Activated effector memory CD4-positive, alpha-beta T cell treated with Interleukin-2 at 50 U/mL for 16 hours (primary cell): ENCODE results near the gene IFT27.

Experiments used
- DNase-seq: peaks from one replicate; pipeline ENCODE4 v3.0.0-alpha.2; 2020

IFT27 gene

DNA sequence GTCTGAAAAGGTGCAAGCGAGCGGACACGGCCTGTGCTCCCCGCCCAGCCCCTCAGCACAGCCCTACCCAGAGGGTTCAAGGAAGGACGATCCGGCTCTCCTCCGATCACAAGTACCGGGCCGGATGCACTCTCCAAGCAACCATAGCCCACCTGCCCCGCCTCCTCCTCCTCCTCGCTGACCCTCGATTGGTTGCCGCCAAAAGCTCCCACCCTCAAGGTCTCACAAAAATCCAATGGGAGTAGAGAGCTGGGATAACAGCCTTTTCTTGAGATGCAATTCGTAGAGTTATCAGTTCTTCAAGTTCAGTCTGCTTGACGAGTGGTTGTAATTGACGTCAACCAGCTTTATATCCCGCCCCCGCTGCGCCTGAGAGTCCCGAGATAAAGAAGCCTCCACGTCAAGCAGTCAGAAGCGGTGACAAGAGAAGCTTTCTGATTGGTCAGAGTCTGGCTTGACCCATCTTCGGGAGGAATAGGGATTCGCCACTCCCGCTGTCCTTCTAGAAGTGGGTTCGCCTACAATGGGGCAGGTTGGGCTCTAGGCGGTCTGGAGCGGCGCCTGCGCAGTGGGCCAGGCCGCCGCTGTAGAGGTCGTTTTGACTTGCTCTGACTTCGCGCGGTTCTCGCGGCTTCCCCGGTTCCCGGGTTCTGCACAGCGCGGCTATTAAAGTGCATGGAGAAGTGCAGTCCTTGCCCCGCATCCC is at the start of gene IFT27:
IFT27 (minus strand) TSS at position 156 of the 706 bp plus-strand sequence. CDS start 412 bp downstream, outside the sequence.
- peak; percentile 93 for DNase-seq

DNA sequence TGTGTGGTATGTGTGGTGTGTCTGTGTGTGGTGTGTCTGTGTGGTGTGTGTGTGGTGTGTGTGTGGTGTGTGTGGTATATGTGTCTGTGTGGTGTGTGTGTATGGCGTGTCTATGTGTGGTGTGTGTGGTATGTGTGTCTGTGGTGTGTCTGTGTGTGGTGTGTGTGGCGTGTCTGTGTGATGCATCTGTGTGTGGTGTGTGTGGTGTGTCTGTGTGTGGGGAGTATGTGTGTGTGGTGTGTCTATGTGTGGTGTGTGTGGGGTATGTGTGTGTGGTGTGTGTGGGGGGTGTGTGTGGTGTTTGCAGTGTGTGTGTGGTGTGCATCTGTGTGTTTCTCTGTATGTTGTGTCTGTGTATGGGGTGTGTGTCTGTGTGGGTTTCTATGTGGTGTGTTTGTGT is 48.7 kb upstream of the IFT27 start:
- no peak for DNase-seq

- no peak for DNase-seq
Measured at GRCh38 chr22:36823186-36823839, 47.4 kb upstream of the IFT27 start.

- DNase-seq = no peak
Measured at GRCh38 chr22:36822581-36822980, 46.7 kb upstream of the IFT27 start.

GRCh38 chr22:36819112-36819511 is 43.2 kb upstream of the IFT27 start:
- no peak for DNase-seq

- DNase-seq = no peak
Measured at GRCh38 chr22:36818010-36818642, 42.2 kb upstream of the IFT27 start.

GRCh38 chr22:36817525-36817848 is 41.6 kb upstream of the IFT27 start:
- no peak for DNase-seq

DNA sequence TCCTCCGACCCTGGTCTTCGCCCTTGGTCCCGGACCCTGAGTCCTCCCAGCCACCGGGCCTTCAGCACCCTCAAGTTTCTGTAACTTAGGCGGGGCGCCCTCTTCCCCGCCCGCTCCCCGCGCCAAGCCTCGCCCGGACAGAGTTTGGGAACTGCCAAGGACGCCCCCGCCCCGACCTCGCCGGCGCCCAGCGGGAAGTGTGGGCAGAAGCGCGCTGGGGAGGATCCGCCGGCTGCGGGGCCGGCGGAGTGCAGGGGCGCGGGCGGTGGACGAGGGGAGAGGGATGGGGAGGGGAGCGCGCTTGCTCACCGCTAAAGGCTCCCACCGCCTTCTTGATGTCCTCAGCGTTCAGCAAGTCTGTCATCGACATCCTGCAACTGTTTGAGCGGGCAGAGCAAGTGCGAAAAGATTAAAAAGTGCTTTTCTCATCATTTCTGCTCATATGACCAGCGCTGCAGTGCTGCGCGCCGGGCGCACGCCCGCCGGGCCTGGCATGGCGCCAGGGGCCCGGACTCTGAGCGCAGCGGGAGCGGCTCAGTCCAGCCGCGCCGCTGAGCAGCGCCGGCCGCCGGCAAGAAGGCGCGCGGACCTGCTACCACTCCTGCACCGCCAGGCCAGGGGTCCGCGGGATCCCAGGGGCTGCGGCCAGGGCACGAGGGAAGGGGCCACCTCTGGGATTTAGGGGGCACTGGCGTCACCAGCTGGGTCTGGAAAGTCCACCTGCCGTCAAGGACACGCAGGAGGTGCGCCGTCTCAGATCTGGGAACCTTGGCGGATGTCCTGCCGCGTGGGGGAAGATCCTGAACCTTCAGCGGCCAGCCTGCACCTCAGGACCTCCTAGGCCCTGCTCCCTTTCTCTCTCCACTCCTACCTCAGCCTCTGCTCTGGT is 41.0 kb upstream of the IFT27 start, which contains the start of gene PVALB:
PVALB (minus strand) TSS at position 400 of the 889 bp plus-strand sequence; CDS start at position 370, 30 bp downstream.
- no peak for DNase-seq

DNA sequence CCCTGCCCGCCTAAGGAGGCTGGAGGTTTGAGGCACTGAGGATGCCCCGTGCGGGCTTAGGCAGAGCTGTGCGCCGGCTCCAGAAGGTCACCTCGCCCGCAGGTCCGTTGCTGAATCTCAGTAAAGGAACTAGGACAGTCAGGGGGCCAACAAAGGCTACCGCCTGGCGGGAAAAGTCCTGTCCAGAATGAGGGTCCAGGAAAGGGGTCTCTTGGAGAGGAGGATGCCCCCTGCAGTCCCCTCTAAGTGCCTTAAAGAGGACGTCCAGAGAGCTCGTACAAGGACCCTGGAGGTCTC is 40.4 kb upstream of the IFT27 start:
- DNase-seq = no peak

DNA sequence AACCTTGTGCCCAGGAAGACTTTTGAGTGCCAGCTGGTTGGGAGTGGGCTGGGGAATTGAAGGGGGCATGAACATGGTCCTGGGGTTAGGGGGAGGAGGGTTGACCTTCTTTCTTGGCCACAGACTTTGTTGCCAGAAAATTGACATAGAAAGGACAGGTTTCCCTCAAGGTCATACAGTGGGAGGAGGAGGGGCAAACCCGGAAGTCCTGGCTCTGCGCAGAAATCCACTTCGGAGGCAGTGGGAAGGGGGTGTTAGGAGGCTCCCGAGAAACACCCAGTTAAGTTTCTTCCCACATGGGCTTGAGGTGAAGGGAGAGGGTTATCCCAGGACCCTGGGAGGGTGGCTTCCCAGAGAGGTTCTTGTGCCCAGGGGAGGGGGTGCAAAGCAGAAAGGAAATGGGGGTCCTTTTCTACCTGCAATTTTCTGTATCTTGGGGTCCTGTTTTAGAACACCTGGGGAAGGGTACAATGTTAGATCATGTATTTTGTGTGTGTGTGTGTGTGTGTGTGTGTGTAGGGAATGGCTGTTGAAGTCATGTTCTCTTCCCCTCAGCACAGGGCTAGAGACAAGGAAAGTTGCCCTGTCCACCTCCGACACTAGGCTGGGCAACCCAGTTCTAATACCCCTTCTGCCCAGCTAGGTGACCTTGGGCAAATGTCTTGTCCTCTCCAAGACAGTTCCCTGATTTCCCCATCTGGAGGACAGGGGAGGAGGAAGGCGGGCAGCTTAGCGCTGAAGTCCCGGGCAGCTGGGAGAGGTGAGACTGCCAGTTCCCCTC is 39.8 kb upstream of the IFT27 start:
- DNase-seq = no peak

DNA sequence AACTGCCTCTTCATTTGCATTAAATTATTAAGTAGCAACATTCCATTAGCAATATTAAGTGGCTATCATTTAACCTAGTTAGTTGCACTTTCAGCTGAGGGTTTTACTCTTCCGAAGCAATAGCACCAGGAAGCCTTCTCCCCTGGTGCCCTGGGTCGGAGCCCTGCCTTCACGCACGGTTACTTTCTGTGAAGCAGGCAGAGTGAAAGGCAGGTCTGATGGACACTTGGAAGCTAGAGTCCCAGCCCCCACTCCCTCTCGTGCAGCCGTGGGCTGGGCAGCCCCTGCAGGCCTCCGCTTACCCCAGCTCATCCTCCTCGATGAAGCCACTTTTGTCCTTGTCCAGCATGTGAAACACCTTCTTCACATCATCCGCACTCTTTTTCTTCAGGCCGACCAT is 38.9 kb upstream of the IFT27 start:
- no peak for DNase-seq

GRCh38 chr22:36811094-36811800 is 35.3 kb upstream of the IFT27 start:
- no peak for DNase-seq

DNA sequence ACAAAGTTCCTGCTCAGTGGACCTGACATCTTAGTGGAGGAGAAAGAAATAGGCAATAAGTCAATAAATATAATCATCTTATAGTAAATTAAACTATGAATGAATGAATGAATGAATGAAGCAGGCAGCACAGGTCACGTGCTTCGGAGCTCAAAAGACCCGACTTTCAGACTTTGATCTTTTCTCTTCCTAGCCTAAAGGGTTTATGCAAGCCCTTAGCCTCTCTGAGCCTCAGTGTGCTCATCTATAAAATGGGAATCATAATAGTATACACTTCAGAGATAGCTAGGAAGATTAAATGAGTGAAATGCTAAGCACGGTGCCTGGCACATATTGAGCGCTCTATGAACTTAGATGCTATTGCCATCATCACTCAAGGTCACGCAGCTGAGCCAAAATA is 33.4 kb upstream of the IFT27 start:
- DNase-seq = no peak

DNA sequence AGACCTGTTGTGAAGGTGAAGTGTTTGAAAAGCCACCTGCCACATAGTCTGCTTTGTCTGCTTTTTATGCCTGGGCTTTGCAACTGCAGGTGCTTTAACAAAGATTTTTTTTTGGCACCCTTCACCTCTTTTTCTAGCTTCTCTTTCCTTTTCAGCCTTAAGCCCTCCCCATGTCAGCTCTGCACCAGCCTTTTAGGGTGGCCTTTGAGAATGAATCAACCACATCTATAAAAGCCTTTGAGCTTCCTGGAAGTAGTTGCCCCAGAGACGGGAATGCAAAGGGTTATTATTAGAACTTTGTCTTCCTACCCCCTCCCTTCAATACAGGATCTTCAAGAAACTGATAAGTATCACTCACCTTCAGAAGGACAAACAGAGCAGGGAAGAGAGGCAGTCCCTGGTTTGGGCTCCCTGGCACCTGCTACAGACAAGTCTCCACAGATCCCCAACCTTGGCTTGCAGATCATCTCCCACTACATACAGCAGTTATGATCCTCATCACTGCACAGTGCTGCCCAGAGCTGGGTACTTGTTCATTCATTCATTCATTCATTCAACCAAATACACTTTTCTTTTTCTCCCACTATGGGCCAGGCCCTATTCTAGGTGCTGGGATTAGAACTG is 32.9 kb upstream of the IFT27 start:
- DNase-seq = no peak

- DNase-seq = no peak
Measured at GRCh38 chr22:36807627-36808026, 31.7 kb upstream of the IFT27 start.

DNA sequence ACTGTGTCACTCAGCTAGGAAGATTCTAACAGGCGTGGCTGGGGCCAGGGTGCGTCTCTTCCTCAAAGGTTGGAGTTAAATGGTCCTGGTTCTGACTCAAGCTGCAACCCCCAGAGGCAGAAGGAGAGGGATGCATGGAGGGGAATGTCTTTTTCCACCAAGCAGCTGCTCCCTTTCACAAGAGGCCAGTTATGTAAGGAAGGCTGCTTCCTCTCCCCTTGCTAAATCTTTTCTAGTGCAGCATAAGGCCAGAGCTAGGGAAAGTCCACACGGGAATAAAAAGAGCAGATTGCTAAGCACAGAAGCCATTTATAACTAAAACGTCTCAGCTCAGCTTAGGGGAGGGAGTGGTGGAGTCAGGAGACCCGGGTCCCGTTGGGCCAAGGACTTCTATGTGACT is 30.9 kb upstream of the IFT27 start:
- no peak for DNase-seq

GRCh38 chr22:36803358-36803757 is 27.4 kb upstream of the IFT27 start:
- DNase-seq = no peak

DNA sequence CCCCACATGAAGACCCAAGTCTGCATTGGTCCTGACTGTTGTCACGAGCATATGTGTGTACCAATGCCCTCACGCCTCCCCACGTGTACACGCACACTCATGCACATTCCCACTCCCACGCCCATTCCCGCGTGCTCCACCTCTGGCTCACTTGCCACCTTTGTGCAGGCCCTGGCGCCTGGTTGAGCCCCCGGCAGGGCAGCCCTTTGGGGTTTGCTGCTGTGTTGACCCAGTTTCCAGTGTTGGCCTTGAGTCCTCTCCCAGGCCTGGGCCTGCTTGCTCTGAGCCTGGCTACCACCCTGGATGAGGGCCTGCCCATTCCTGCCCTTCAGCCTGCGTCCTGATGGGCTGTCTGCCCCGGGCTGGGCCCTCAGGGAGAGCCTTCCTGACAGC is 22.8 kb upstream of the IFT27 start:
- DNase-seq = no peak

- DNase-seq = no peak
Measured at GRCh38 chr22:36797911-36798673, 22.2 kb upstream of the IFT27 start.

DNA sequence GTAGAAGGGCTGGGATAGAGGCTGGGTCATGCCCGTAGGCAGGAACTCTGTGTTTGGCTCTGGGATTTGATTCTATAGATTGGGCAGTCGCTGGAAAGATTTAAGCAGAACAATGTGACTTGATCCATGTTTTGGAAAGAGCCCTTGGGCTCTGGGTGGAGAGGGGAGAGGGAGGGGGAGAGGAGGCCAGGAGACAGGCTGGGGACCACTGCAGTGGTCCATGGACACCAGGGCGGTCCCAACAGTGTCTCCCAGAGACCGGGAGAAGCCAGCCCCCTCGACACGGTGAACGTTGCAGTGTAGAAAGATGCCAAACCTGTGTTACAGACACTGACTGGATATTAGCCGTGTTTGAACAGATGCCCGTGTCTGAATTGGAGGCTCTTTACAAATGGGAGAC is 21.5 kb upstream of the IFT27 start:
- DNase-seq = no peak
